Measurements from ENCODE around the gene ZNF362. TPM values are rescaled to one million over a fixed set of nuclear protein-coding genes. Genes with fewer than 3 reads are reported as not detected.

ZNF362 gene
- total and polyA plus RNA-seq, 2 of the 13 experiments (the other 11 are each of a cell fraction or from before 2014, with no cell fraction given), result 8.3 to 14.2 TPM

DNA sequence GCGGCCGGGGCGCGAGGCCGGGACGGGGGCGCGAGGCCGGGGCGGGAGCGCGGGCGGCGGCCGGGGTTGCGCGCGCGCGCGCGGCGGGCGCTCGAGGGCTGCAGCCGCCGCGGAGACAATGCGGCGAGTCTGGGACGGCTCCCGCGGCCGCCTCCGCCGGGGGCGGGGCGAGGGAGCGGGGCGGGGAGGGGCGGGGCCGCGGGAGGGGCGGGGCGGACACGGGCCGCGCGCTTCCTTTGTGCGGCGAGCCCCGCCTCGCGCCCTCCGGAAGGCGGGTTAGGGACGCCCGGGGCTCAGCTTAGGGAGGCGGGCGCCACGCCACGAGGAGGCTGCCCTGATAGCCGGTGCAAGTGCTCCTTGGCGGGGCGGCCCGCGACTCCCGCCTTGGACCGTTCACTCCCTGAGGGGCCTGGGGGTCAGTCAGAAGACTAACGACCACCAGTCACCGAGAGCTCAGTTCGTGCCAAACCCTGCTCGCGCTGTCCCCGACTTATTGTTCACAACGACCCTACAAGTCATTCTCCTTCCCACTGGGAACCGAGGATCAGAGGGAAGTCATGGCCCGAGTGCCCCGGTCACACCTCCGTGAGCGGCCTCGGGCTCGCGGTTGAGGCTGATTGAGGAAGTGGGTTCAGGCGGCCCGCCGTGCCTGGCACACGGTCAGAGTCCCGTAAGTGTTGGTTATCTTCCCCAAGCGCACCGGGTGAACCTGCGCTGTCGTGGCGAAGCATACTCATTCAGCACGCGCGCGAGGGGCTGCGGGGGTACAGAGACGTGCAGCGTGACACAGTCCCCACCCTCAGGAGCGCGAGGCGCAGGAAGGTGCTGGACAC lies 93.7 kb downstream of the ZNF362 start (continued):
- TF ChIP-seq PHB2 (IDR thresholded peaks at IDR 0.05; ENCODE audit: partially characterized antibody) (no peak), NR2C2 (CRISPR knock-in tag; IDR thresholded peaks at IDR 0.05; ENCODE audit: borderline replicate concordance) (no peak), CCAR2 (optimal IDR thresholded peaks at IDR 0.05; ENCODE audit: low read depth, low read length) (no peak), SMYD3 (CRISPR knock-in tag; IDR thresholded peaks at IDR 0.05) (no peak), RFXAP (CRISPR knock-in tag; IDR thresholded peaks at IDR 0.05; ENCODE audit: borderline replicate concordance) (no peak), RAD51 (IDR thresholded peaks at IDR 0.05; ENCODE audit: borderline replicate concordance) (no peak), PHF8 (CRISPR knock-in tag; IDR thresholded peaks at IDR 0.05) (peak; percentile 74), POLR2G (IDR thresholded peaks at IDR 0.05; ENCODE audit: low read depth, low read length) (peak; percentile 87), ZNF557 (CRISPR knock-in tag; IDR thresholded peaks at IDR 0.05) (0 out of 2 replicates have a peak, but pooled peaks have one; percentile 49), ZSCAN20 (CRISPR knock-in tag; IDR thresholded peaks at IDR 0.05; ENCODE audit: borderline replicate concordance) (peak; percentile 69; the same call in 1 of the 2 replicates), ZNF709 (CRISPR knock-in tag; IDR thresholded peaks at IDR 0.05) (peak; percentile 76; the same call in 1 of the 2 replicates), NCOA1 (CRISPR knock-in tag; IDR thresholded peaks at IDR 0.05) (0 out of 2 replicates have a peak, but pooled peaks have one; percentile 75), HMGA1 (CRISPR knock-in tag; conservative IDR thresholded peaks at IDR 0.05) (no peak)
- TF ChIP-seq, protein P1, sequence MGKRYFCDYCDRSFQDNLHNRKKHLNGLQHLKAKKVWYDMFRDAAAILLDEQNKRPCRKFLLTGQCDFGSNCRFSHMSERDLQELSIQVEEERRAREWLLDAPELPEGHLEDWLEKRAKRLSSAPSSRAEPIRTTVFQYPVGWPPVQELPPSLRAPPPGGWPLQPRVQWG (CRISPR knock-in tag; IDR thresholded peaks at IDR 0.05; ENCODE audit: borderline replicate concordance, low read depth), result no peak
- TF ChIP-seq, protein P2, sequence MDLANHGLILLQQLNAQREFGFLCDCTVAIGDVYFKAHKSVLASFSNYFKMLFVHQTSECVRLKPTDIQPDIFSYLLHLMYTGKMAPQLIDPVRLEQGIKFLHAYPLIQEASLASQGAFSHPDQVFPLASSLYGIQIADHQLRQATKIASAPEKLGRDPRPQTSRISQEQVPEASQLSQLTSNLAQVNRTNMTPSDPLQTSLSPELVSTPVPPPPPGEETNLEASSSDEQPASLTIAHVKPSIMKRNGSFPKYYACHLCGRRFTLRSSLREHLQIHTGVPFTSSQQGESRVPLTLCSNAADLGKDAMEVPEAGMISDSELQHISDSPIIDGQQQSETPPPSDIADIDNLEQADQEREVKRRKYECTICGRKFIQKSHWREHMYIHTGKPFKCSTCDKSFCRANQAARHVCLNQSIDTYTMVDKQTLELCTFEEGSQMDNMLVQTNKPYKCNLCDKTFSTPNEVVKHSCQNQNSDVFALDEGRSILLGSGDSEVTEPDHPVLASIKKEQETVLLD (CRISPR knock-in tag; IDR thresholded peaks at IDR 0.05; ENCODE audit: low read depth), result peak; percentile 63; the same call in 1 of the 2 replicates
- TF ChIP-seq, protein P3, sequence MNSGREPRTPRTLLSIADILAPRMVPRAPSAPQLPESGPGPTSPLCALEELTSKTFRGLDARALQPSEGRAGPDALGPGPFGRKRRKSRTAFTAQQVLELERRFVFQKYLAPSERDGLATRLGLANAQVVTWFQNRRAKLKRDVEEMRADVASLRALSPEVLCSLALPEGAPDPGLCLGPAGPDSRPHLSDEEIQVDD (CRISPR knock-in tag; IDR thresholded peaks at IDR 0.05; ENCODE audit: borderline replicate concordance), result peak; percentile 68; the same call in 1 of the 2 replicates
- TF ChIP-seq, protein P4, sequence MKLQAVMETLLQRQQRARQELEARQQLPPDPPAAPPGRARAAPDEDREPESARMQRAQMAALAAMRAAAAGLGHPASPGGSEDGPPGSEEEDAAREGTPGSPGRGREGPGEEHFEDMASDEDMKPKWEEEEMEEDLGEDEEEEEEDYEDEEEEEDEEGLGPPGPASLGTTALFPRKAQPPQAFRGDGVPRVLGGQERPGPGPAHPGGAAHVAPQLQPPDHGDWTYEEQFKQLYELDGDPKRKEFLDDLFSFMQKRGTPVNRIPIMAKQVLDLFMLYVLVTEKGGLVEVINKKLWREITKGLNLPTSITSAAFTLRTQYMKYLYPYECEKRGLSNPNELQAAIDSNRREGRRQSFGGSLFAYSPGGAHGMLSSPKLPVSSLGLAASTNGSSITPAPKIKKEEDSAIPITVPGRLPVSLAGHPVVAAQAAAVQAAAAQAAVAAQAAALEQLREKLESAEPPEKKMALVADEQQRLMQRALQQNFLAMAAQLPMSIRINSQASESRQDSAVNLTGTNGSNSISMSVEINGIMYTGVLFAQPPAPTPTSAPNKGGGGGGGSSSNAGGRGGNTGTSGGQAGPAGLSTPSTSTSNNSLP (IDR thresholded peaks at IDR 0.05; ENCODE audit: low read depth, low read length), result no peak
- TF ChIP-seq, protein P5, sequence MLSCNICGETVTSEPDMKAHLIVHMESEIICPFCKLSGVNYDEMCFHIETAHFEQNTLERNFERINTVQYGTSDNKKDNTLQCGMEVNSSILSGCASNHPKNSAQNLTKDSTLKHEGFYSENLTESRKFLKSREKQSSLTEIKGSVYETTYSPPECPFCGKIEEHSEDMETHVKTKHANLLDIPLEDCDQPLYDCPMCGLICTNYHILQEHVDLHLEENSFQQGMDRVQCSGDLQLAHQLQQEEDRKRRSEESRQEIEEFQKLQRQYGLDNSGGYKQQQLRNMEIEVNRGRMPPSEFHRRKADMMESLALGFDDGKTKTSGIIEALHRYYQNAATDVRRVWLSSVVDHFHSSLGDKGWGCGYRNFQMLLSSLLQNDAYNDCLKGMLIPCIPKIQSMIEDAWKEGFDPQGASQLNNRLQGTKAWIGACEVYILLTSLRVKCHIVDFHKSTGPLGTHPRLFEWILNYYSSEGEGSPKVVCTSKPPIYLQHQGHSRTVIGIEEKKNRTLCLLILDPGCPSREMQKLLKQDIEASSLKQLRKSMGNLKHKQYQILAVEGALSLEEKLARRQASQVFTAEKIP (CRISPR knock-in tag; IDR thresholded peaks at IDR 0.05; ENCODE audit: borderline replicate concordance), result no peak

Data from HepG2 (cell line).